Stomach (tissue), 9 donors: ENCODE results near the gene PPP1R1C. TPM values are rescaled to one million over a fixed set of nuclear protein-coding genes. Genes with fewer than 3 reads are reported as not detected.

ENCODE experiments used
- DNase-seq, 2 donors: peaks; one replicate each; pipeline versions ENCODE4 v3.0.0 to v3.0.0-alpha.2; 2013 to 2019
- H3K27ac ChIP-seq, 5 donors: fragments of 200-600 bp in 4 of 5; sonication (generic) in 4 of 5; one replicate each; pipeline ENCODE4 v1.5.1; 2013 to 2019; ENCODE audit warnings: mild to moderate bottlenecking in 1 of 5, moderate library complexity in 1 of 5
- H3K27me3 ChIP-seq, 3 donors: fragments of 200-600 bp; sonication (generic); one replicate each; pipeline ENCODE4 v1.5.1; 2017 to 2019; ENCODE audit warnings: mixed run types in 1 of 3
- H3K36me3 ChIP-seq, 4 donors: fragments of 200-600 bp; sonication (generic); 1 replicate in 3 of 4; 2 replicates in 1 of 4; pipeline ENCODE4 v1.5.1; 2016 to 2019
- H3K4me1 ChIP-seq, 4 donors: fragments of 200-600 bp; sonication (generic); one replicate each; pipeline ENCODE4 v1.5.1; 2016 to 2019
- H3K4me3 ChIP-seq, 4 donors: fragments of 200-600 bp; sonication (generic) in 3 of 4; one replicate each; pipeline ENCODE4 v1.5.1; 2016 to 2019; ENCODE audit warnings: mild to moderate bottlenecking in 1 of 4
- H3K9me3 ChIP-seq, 4 donors: fragments of 200-600 bp; sonication (generic); one replicate each; pipeline ENCODE4 v1.5.1; 2016 to 2019
- CTCF ChIP-seq, 7 experiments: fragments of 450-650 bp in 4 of 7; fragments of 200-600 bp in 3 of 7; sonication (generic) in 3 of 7; IDR thresholded peaks; one replicate each; pipeline ENCODE4 v1.5.1; 2016 to 2019; ENCODE audit warnings: antibody characterized with exemption in 7 of 7, control low read depth in 2 of 7, mild to moderate bottlenecking in 1 of 7
- EP300 ChIP-seq: sonication (generic); formaldehyde crosslinking; IDR thresholded peaks from one replicate; pipeline ENCODE4 v1.6.1; 2017; ENCODE audit warnings: antibody characterized with exemption
- POLR2A ChIP-seq, 4 donors: fragments of 450-650 bp; IDR thresholded peaks; one replicate each; pipeline ENCODE4 v1.6.1; 2016; ENCODE audit warnings: antibody characterized with exemption in 4 of 4, control low read depth in 2 of 4, mild to moderate bottlenecking in 1 of 4, moderate library complexity in 1 of 4
- POLR2AphosphoS5 ChIP-seq, 3 donors: sonication (generic); formaldehyde crosslinking; IDR thresholded peaks; one replicate each; pipeline ENCODE4 v1.6.1; 2016; ENCODE audit warnings: antibody characterized with exemption in 3 of 3
- WGBS, 5 donors: extraction: QIAGEN DNeasy Blood & Tissue Kit in 3 of 5; methylation state at CpG; one replicate each; pipeline versions ENCODE4 v1.1.5 to v1.1.7; 2013 to 2018; 5-methylcytosine and 5-hydroxymethylcytosine counted together
- intact Hi-C: fragments of 100-400 bp; cut with DNase I; formaldehyde crosslinking; loops from one replicate; pipeline ENCODE4 v1.15.1; 2023; ENCODE audit warnings: low total_unique reads
- polyA plus RNA-seq, 3 donors: library from polyadenylated mRNA; stranded (reverse); fragments of 200-250 nt; gene quantifications; one replicate each; pipeline ENCODE4 v1.2.3, GENCODE V29; 2013
- total RNA-seq, 5 donors: library from RNA; depleted of rRNA; stranded (reverse); fragments of >200 nt; gene quantifications; one replicate each; pipeline versions ENCODE4 v1.1.0 to v1.2.3, GENCODE V29; 2014 to 2016
- donor health status: healthy with polysubstance abuse.
- donor health status: Bipolar disorder and iron deficiency.
- donor health status: healthy.

Gene PPP1R1C
- total and polyA plus RNA-seq, 8 donors, result 1.6 to 10.4 (median 3.9) TPM; not detected in 4

DNA sequence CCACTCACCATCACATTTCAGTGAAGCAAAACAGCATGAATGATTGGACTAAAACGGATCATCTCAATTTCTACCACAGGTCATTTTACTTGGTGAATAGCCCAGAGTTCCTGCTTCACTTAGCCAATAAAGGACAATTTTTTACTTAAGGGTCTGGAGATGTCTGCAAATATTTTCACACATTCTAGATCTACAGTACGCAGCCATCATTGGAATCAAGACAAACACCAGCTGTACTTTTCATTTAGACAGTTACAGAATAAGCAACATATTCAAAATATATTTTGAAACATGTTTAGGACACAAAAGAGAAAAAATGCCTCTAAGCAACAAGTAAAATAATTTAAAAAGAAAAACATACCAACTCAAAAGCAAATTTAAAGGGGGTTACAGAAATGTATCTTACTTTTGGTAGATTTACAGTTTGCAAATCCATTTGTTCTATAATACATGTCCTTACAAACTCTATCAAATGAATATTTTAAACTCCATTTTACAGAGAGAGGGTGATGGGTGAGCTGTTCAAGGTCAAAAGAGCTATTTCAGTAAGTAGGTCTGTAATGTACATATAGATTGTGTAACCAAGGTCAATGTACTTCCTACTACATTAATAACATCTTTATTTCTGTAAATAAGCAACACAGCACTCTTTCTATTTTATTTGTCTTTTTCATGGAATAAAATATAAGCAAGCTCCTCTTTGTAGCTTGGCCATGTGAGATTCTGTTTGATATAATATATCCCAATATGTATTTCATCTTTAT, 13.4 kb downstream of the PPP1R1C start:
- no peak for TF ChIP-seq CTCF (IDR thresholded peaks at IDR 0.05)
- no peak for TF ChIP-seq POLR2AphosphoS5 (IDR thresholded peaks at IDR 0.05)
- Histone ChIP-seq H3K27me3 (no peaks in the 10 kb centered on the region), H3K4me1 (no peaks in the 10 kb centered on the region), H3K36me3 (no peaks in the 10 kb centered on the region), H3K27ac (no peak overlapping the region), H3K4me3 (no peak overlapping the region), H3K9me3 (no peaks in the 10 kb centered on the region)
- intact Hi-C loops, result no loop called here
- DNase-seq, result no peak
- WGBS, 5 donors, result 67 to 86% (median 79%) methylated on average over 2 of the region's 2 CpGs

- intact Hi-C loops, result no loop called here
- 91 to 95% (median 94%) methylated on average over 3 of the region's 3 CpGs for WGBS, 5 donors
- TF ChIP-seq POLR2AphosphoS5 (IDR thresholded peaks at IDR 0.05) (no peak), EP300 (no peak), CTCF (IDR thresholded peaks at IDR 0.05) (no peak), POLR2A (IDR thresholded peaks at IDR 0.05) (no peak)
Observed at GRCh38 chr2:181999911-182000310, 14.3 kb downstream of the PPP1R1C start.

DNA sequence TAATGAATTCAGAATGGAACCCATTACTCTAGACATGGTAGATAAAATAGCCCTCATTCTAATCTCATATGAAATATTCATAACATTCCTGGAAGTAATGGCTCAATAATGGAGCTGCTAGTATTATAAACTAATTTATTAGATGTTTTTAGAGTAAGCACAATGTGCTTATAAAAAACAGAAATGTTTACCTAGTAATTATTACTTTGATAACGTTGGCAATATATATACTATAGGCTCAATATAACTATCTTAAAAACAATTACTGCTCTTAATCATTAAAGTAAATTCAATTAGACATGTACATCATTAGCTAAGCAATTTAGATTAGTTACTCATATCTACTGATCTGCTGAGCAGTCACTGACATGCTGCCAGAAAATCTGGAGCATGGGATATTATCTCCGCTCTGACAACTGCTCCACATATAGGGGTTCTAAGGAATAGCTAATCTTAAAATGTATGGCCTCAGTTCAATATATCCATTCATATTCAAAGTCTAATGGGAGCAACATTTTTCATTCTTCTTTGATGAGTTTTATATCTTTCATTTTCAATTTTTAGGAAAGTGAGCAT, 19.4 kb downstream of the PPP1R1C start:
- Histone ChIP-seq H3K36me3 (no peaks in the 10 kb centered on the region), H3K4me3 (no peak overlapping the region), H3K27me3 (no peaks in the 10 kb centered on the region), H3K27ac (no peak overlapping the region), H3K4me1 (no peaks in the 10 kb centered on the region), H3K9me3 (peaks cover 0 to 1% (median 0%) of the 10 kb centered on the region in 4 donors)
- 74 to 82% (median 80%) methylated on average over 2 of the region's 2 CpGs for WGBS, 5 donors
- DNase-seq, result no peak
- TF ChIP-seq POLR2AphosphoS5 (IDR thresholded peaks at IDR 0.05) (no peak), EP300 (no peak), CTCF (IDR thresholded peaks at IDR 0.05) (no peak), POLR2A (IDR thresholded peaks at IDR 0.05) (no peak)
- intact Hi-C loops, result no loop called here

More at GRCh38 chr2:181999911-182000310, 14.3 kb downstream of the PPP1R1C start:
- Histone ChIP-seq H3K27me3 (no peaks in the 10 kb centered on the region), H3K27ac (no peak overlapping the region), H3K4me1 (no peaks in the 10 kb centered on the region), H3K36me3 (no peaks in the 10 kb centered on the region), H3K9me3 (no peaks in the 10 kb centered on the region), H3K4me3 (no peak overlapping the region)
- no peak for DNase-seq

DNA sequence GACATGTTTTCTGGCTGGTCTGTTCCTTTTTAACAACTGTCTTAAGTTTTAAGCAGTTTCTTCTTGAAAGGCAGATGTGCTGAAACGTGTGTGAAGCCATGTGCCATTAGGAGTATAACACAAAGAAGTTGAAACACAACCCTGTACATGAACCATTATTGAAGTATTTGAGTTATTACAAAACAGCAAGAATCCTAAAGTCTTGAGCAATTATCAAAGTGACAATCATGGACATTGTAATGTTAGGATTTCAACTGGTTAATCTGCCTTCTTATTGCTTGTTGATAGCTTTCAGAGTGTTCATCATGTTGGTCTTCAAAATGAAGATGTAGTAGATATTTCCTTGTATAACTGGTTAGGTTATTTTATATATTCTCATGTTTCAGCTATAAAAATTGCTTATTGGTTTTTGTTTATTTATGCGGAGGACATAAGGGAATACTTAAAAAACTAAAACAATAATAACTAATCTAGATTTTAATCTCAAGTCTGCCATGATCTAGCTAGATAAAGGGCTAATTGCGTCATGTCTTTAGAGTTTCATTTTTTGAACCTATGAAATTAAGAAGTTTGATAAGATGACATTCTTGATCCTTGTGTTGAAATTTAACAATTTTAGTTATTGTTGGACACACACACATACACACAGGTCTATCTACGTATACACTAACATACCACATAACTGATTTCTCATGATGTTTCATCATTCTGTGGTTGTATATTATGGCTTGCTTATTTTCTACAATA, 21.1 kb downstream of the PPP1R1C start:
- Histone ChIP-seq H3K27me3 (no peaks in the 10 kb centered on the region), H3K27ac (no peak overlapping the region), H3K36me3 (no peaks in the 10 kb centered on the region), H3K4me3 (no peak overlapping the region), H3K9me3 (peaks cover 0 to 12% (median 0%) of the 10 kb centered on the region in 4 donors), H3K4me1 (no peaks in the 10 kb centered on the region)
- 88 to 94% (median 89%) methylated on average over 4 of the region's 4 CpGs for WGBS, 5 donors
- no peak for TF ChIP-seq POLR2AphosphoS5 (IDR thresholded peaks at IDR 0.05)
- no peak for TF ChIP-seq CTCF (IDR thresholded peaks at IDR 0.05)
- TF ChIP-seq EP300, result no peak
- no peak for TF ChIP-seq POLR2A (IDR thresholded peaks at IDR 0.05)
- DNase-seq, result no peak
- intact Hi-C loops, result no loop called here
